HG03103 (cell line): ENCODE measurements around the gene CLCA4.

Source experiments
- ATAC-seq: cut with Tn5 transposase; IDR thresholded peaks from one replicate; pipeline ENCODE4 v1.9.1; 2021; ENCODE audit warnings: low read depth; ENCODE audit not compliant: unreplicated experiment

The CLCA4 gene

GRCh38 chr1:86546787-86547221 lies at the start of gene CLCA4:
TSS of gene CLCA4 (plus strand) at chr1:86547078. CDS start at chr1:86547120, 42 bp downstream.
- ATAC-seq: no peak

GRCh38 chr1:86498281-86498680 lies 48.6 kb upstream of the CLCA4 start:
- ATAC-seq: no peak

- ATAC-seq: no peak
Measured at GRCh38 chr1:86499987-86500593, 46.8 kb upstream of the CLCA4 start.

GRCh38 chr1:86500714-86501113 lies 46.2 kb upstream of the CLCA4 start:
- ATAC-seq: no peak

- peak; percentile 64 for ATAC-seq
Measured at GRCh38 chr1:86502125-86502646, 44.7 kb upstream of the CLCA4 start.

- ATAC-seq: peak; percentile 41
Measured at GRCh38 chr1:86502721-86503405, 44.0 kb upstream of the CLCA4 start.

- no peak for ATAC-seq
Measured at GRCh38 chr1:86503406-86504136, 43.3 kb upstream of the CLCA4 start.

- ATAC-seq: no peak
Measured at GRCh38 chr1:86504137-86504479, 42.8 kb upstream of the CLCA4 start.

- ATAC-seq: no peak
Measured at GRCh38 chr1:86504895-86505563, 41.8 kb upstream of the CLCA4 start.

- no peak for ATAC-seq
Measured at GRCh38 chr1:86505564-86505902, 41.3 kb upstream of the CLCA4 start.

- ATAC-seq: no peak
Measured at GRCh38 chr1:86507935-86508582, 38.8 kb upstream of the CLCA4 start.

- no peak for ATAC-seq
Measured at GRCh38 chr1:86508583-86508969, 38.3 kb upstream of the CLCA4 start.

GRCh38 chr1:86515597-86515996 lies 31.3 kb upstream of the CLCA4 start:
- ATAC-seq: no peak

GRCh38 chr1:86516335-86516734 lies 30.5 kb upstream of the CLCA4 start:
- no peak for ATAC-seq

- ATAC-seq: no peak
Measured at GRCh38 chr1:86517336-86517735, 29.5 kb upstream of the CLCA4 start.

- no peak for ATAC-seq
Measured at GRCh38 chr1:86520789-86521521, 25.9 kb upstream of the CLCA4 start.

GRCh38 chr1:86521522-86521891 lies 25.4 kb upstream of the CLCA4 start:
- no peak for ATAC-seq

GRCh38 chr1:86522240-86522639 lies 24.6 kb upstream of the CLCA4 start:
- ATAC-seq: no peak

GRCh38 chr1:86523670-86524354 lies 23.1 kb upstream of the CLCA4 start:
- ATAC-seq: no peak
